ENCODE results near the gene RAB44.

The RAB44 gene

GRCh38 chr6:36666826-36667591, 30.6 kb upstream of the RAB44 start:
- DNase-seq (ENCODE audit: low read depth in 2 of 3, low spot score in 1 of 3): no peak

GRCh38 chr6:36668591-36668990, 29.0 kb upstream of the RAB44 start:
- no peak for DNase-seq (ENCODE audit: low read depth in 2 of 3, low spot score in 1 of 3)

- no peak for DNase-seq (ENCODE audit: low read depth in 2 of 3, low spot score in 1 of 3)
These were observed 28.6 kb upstream of the RAB44 start for GRCh38 chr6:36669002-36669401.

- DNase-seq (ENCODE audit: low read depth in 2 of 3, low spot score in 1 of 3): no peak
These were observed 27.4 kb upstream of the RAB44 start for GRCh38 chr6:36670271-36670670.

DNA sequence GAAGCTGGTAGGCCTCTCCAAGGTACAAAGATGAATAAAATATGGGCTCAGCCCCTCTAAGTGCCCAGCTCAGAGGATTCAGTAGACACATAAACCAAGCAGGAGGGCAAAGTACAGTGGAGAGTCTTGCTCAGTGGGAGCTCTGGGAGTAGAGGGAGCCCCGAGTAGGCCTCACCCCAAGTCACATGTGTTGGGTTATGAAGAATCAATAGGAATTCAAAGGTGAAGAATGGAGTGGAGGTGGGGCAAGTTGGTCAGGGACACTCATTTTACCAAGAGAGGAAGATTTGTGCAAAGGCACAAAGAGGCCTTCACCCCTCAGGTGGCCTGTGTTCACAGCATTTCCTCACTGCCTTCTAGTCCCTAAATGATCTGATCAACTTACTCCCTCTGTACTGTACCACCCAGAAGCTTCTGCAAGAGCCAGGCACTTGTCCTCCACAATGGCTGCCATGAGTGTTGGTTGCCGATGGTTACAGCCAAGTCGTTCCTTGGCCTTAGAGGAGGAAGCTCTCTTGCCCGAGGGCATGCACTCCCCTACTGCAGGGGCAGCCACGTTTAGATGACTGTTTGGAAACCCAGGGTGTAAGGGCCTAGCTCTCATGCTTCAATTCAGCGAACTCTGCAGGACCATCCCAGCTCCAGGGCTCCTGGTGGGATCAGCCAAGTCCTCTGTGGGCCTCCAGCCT, 25.8 kb upstream of the RAB44 start:
- DNase-seq (ENCODE audit: low read depth in 2 of 3, low spot score in 1 of 3): no peak

GRCh38 chr6:36673882-36674281, 23.7 kb upstream of the RAB44 start:
- DNase-seq (ENCODE audit: low read depth in 2 of 3, low spot score in 1 of 3): no peak

GRCh38 chr6:36674942-36675341, 22.7 kb upstream of the RAB44 start:
- no peak for DNase-seq (ENCODE audit: low read depth in 2 of 3, low spot score in 1 of 3)

GRCh38 chr6:36676141-36677058, 21.2 kb upstream of the RAB44 start:
- no peak for DNase-seq (ENCODE audit: low read depth in 2 of 3, low spot score in 1 of 3)

GRCh38 chr6:36677059-36677749, 20.4 kb upstream of the RAB44 start:
- DNase-seq (ENCODE audit: low read depth in 2 of 3, low spot score in 1 of 3): no peak

GRCh38 chr6:36677753-36678487, 19.7 kb upstream of the RAB44 start:
- DNase-seq (ENCODE audit: low read depth in 2 of 3, low spot score in 1 of 3): no peak

GRCh38 chr6:36678488-36679042, 19.1 kb upstream of the RAB44 start, which contains the start of gene CDKN1A:
TSS of gene CDKN1A (plus strand) at chr6:36678714. CDS start at chr6:36684102, 5,388 bp downstream.
- peak; percentile 42 to 75 (median 60) for DNase-seq (ENCODE audit: low read depth in 2 of 3, low spot score in 1 of 3)

DNA sequence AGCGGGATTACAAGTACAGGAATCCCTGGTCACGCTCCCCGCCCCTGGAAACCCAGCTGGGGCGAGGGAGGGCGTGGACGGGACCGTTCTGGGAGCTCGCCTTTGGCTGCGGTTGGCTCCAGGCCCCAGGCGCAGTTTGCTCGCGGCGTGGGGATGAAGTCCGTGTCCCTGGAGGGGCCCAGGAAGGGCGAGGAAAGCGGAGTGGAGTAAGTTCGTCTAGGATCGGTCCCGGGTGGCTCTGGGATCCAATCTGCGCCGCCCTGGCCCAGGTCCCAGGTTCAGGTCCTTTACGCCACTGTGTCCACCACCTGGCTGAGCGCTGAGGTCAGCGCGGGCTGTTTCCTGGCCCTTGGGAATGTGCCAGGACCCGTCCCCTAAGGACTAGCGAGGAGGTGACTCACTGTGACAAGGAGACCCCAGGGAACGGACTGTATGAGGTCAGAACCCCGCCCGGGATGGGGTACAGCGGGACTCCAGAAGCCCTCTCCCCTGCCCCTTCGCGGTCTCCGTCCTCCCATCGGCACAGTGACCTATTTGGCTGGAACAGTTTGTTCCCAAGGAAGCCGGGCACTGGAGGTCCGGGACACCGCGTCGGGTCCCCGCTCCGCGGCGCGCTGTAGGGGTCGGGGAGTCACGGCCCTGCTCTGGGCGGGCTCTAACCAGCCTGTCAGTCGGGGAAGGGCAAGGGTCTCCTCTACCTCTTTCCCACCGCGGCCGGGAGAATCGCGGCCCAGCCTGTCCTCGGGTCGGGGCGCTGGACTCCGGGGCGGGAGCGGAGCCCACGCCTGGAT, 18.4 kb upstream of the RAB44 start:
- DNase-seq (ENCODE audit: low read depth in 2 of 3, low spot score in 1 of 3): no peak

DNA sequence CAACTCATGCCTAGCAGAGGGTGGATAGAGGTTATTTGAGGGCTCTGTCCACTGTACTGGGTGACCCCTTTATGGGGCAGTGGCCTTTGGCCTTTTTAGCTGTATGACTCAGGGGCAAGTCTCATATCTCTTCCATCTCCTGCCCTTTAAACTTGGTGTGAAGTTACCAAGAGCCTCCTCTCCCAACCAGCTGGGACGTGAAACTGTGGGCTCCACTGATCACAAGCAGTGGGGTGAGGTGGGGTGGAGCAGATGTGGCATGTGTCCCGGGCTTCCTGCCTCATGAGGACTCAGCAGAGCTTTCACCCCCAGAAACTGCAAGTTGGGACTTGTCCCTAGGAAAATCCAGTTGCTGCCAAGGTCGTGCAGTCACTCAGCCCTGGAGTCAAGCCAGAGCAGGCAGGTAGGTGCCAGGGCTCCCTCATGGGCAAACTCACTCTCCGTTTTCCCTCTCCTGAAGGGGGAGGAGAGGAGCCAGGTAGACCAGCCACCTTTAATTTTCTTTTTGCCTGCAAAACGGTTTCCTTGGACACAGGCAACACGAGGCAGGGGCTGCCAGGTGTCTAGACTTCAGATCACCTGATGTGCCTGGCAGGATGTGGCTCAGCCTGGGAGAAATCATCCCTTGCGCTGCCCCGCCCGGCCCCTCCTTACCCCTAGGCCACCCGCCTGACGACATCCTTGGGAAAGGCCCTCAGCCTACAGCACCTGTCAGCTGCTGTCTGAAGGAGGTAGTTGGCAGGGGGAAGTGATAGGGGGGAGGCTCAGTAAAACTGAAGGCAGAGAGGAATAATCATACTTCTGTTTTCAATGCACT, 15.1 kb upstream of the RAB44 start:
- DNase-seq (ENCODE audit: low read depth in 2 of 3, low spot score in 1 of 3): peak in 2 of 3 donors; percentile 37 to 40

DNA sequence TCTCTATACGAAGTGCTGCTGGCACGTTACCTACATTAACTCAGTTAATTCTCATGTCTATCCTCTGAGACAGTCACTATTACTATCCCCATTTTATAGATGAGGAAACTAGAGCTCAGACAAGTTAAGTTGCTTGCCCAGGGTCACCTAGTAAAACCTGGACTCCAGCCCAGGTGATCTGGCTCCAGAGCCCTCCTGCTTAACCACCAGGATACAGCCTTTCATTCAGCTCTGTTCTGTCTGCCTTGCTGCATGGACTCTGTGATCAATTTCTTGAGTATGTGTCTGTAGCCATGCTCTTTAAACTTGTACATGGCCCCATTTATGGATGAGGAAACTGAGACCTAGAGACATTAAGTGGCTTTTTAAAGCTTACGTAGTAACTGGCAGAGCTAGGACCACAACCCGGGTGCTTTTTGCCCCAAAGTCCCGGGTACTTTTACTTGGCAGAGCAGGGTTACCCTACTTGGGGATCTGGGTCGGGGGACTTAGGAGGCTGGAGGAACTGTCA, 14.4 kb upstream of the RAB44 start:
- DNase-seq (ENCODE audit: low read depth in 2 of 3, low spot score in 1 of 3): no peak

DNA sequence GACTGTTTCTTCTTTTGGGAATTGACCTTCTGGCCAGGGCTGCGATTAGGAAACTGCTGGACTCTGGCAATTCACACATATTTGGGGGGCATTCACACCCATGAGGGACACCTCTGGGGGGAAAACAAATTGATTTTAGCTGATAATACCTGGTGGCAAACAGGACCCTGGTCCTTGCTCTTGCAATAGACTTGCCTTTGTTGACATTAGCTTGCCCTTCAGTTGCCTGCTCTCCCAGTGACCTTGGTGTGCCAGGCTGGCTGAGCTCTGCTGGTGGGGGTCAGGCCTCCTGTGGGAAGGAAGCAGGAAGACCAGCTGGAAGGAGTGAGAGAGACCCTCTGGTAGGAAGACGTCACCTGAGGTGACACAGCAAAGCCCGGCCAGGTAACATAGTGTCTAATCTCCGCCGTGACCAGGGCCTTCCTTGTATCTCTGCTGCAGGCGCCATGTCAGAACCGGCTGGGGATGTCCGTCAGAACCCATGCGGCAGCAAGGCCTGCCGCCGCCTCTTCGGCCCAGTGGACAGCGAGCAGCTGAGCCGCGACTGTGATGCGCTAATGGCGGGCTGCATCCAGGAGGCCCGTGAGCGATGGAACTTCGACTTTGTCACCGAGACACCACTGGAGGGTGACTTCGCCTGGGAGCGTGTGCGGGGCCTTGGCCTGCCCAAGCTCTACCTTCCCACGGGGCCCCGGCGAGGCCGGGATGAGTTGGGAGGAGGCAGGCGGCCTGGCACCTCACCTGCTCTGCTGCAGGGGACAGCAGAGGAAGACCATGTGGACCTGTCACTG, 13.8 kb upstream of the RAB44 start:
- no peak for DNase-seq (ENCODE audit: low read depth in 2 of 3, low spot score in 1 of 3)

DNA sequence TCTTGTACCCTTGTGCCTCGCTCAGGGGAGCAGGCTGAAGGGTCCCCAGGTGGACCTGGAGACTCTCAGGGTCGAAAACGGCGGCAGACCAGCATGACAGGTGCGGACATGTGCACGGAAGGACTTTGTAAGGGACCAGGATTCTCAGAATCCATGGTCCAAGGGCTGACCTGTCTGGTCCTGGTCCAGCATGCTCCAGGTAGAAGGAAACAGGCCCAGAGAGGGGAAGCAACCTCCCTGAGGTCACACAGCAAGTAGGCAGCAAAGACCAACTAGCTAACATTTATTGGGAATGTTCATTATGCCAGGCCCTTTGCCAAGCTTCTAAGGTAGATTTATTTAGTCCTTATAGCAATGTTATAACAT, 13.2 kb upstream of the RAB44 start:
- no peak for DNase-seq (ENCODE audit: low read depth in 2 of 3, low spot score in 1 of 3)

GRCh38 chr6:36685166-36685924, 12.3 kb upstream of the RAB44 start:
- DNase-seq (ENCODE audit: low read depth in 2 of 3, low spot score in 1 of 3): no peak

Measured in stimulated activated CD4-positive, alpha-beta T cell treated with anti-CD3 and anti-CD28 coated beads, Interleukin-12 subunit alpha, Interleukin-12 subunit beta, amount 100 ng/mL, for 48 hours (primary cell).